Duodenal mucosa (tissue), 2 donors: ENCODE results near the gene THAP3.

Experiments
- H3K27ac ChIP-seq: one replicate; pipeline ENCODE4 v1.7.0; 2013; ENCODE audit warnings: low read depth, low read length
- H3K27me3 ChIP-seq, 2 donors: one replicate each; pipeline ENCODE4 v1.7.0; 2013; ENCODE audit warnings: low read length in 2 of 2, control low read depth in 1 of 2; ENCODE audit not compliant: insufficient read depth in 2 of 2, control insufficient read depth in 1 of 2
- H3K36me3 ChIP-seq, 2 donors: one replicate each; pipeline ENCODE4 v1.7.0; 2013; ENCODE audit warnings: low read length in 2 of 2, control low read depth in 1 of 2; ENCODE audit not compliant: insufficient read depth in 2 of 2, control insufficient read depth in 1 of 2
- H3K4me1 ChIP-seq, 2 donors: one replicate each; pipeline ENCODE4 v1.7.0; 2013; ENCODE audit warnings: low read length in 2 of 2, control low read depth in 1 of 2; ENCODE audit not compliant: insufficient read depth in 2 of 2, control insufficient read depth in 1 of 2
- H3K4me3 ChIP-seq, 2 donors: one replicate each; pipeline ENCODE4 v1.7.0; 2013; ENCODE audit warnings: low read length in 2 of 2, low read depth in 1 of 2
- H3K9ac ChIP-seq, 2 donors: one replicate each; pipeline ENCODE4 v1.7.0; 2013; ENCODE audit warnings: low read length in 2 of 2, low read depth in 1 of 2
- H3K9me3 ChIP-seq, 2 donors: one replicate each; pipeline ENCODE4 v1.7.0; 2013; ENCODE audit warnings: low read length in 2 of 2, control low read depth in 1 of 2; ENCODE audit not compliant: control insufficient read depth in 1 of 2

THAP3 gene

GRCh38 chr1:6624710-6625583 lies at the start of gene THAP3:
THAP3 (plus strand) TSS chr1:6624868; CDS start chr1:6625219, 351 bp downstream.
- peaks cover 16 to 47% of the 10 kb centered on the region in 2 donors for H3K36me3 ChIP-seq
- no peaks in the 10 kb centered on the region for H3K27me3 ChIP-seq
- no peaks in the 10 kb centered on the region for H3K9me3 ChIP-seq
- peak within 1 kb of the TSS; percentile 60 to 78 for H3K9ac ChIP-seq
- peaks cover 3 to 17% of the 10 kb centered on the region in 2 donors for H3K4me1 ChIP-seq
- peak within 1 kb of the TSS; percentile 78 to 88 for H3K4me3 ChIP-seq
- H3K27ac ChIP-seq = peak within 1 kb of the TSS; percentile 53

- Histone ChIP-seq H3K27ac (no peak overlapping the region), H3K9me3 (no peaks in the 10 kb centered on the region), H3K27me3 (no peaks in the 10 kb centered on the region), H3K9ac (no peak overlapping the region), H3K36me3 (no peaks in the 10 kb centered on the region), H3K4me1 (peaks cover 29 to 34% of the 10 kb centered on the region in 2 donors), H3K4me3 (no peak overlapping the region)
Observed at GRCh38 chr1:6577831-6578525, 46.7 kb upstream of the THAP3 start.

- Histone ChIP-seq H3K36me3 (no peaks in the 10 kb centered on the region), H3K9me3 (no peaks in the 10 kb centered on the region), H3K27me3 (no peaks in the 10 kb centered on the region), H3K9ac (peak overlapping the region; percentile 44 to 81), H3K4me3 (peak overlapping the region; percentile 75 to 90), H3K4me1 (peaks cover 29 to 36% of the 10 kb centered on the region in 2 donors), H3K27ac (peak overlapping the region; percentile 57)
Observed at GRCh38 chr1:6578624-6579373, 45.9 kb upstream of the THAP3 start.

- Histone ChIP-seq H3K9me3 (no peaks in the 10 kb centered on the region), H3K9ac (peak within 1 kb of the TSS; percentile 56 to 81), H3K4me1 (peaks cover 29 to 40% of the 10 kb centered on the region in 2 donors), H3K4me3 (peak within 1 kb of the TSS; percentile 75 to 90), H3K27ac (peak within 1 kb of the TSS; percentile 91), H3K27me3 (no peaks in the 10 kb centered on the region), H3K36me3 (no peaks in the 10 kb centered on the region)
Observed at GRCh38 chr1:6579374-6580118, 45.1 kb upstream of the THAP3 start, which contains the start of gene ZBTB48. ZBTB48 (plus strand) TSS chr1:6579994; CDS start chr1:6580610, 616 bp downstream.

GRCh38 chr1:6580119-6580592 lies 44.5 kb upstream of the THAP3 start:
- Histone ChIP-seq H3K9ac (peak overlapping the region; percentile 56 to 81), H3K4me1 (peaks cover 29 to 41% of the 10 kb centered on the region in 2 donors), H3K27ac (peak overlapping the region; percentile 91), H3K27me3 (no peaks in the 10 kb centered on the region), H3K36me3 (no peaks in the 10 kb centered on the region), H3K4me3 (peak overlapping the region; percentile 75 to 90), H3K9me3 (no peaks in the 10 kb centered on the region)

GRCh38 chr1:6580593-6581409 lies 43.9 kb upstream of the THAP3 start:
- Histone ChIP-seq H3K4me1 (peaks cover 29 to 41% of the 10 kb centered on the region in 2 donors), H3K27ac (peak overlapping the region; percentile 52), H3K27me3 (no peaks in the 10 kb centered on the region), H3K4me3 (peak overlapping the region; percentile 75 to 90), H3K9ac (peak overlapping the region; percentile 56 to 81), H3K36me3 (no peaks in the 10 kb centered on the region), H3K9me3 (no peaks in the 10 kb centered on the region)

- peaks cover 0 to 3% of the 10 kb centered on the region in 2 donors for H3K36me3 ChIP-seq
- peak overlapping the region; percentile 6 to 55 for H3K9ac ChIP-seq
- H3K4me1 ChIP-seq = peaks cover 29 to 41% of the 10 kb centered on the region in 2 donors
- H3K27me3 ChIP-seq = no peaks in the 10 kb centered on the region
- H3K27ac ChIP-seq = peak overlapping the region; percentile 50
- H3K9me3 ChIP-seq = no peaks in the 10 kb centered on the region
- peak overlapping the region; percentile 8 to 75 for H3K4me3 ChIP-seq
Observed at GRCh38 chr1:6581561-6582305, 42.9 kb upstream of the THAP3 start.

GRCh38 chr1:6582370-6582769 lies 42.3 kb upstream of the THAP3 start:
- Histone ChIP-seq H3K4me1 (peaks cover 31 to 42% of the 10 kb centered on the region in 2 donors), H3K9ac (peak overlapping the region; percentile 6 to 55)

More at GRCh38 chr1:6582370-6582769, 42.3 kb upstream of the THAP3 start:
- no peaks in the 10 kb centered on the region for H3K27me3 ChIP-seq
- peak overlapping the region; percentile 50 for H3K27ac ChIP-seq
- peaks cover 0 to 7% of the 10 kb centered on the region in 2 donors for H3K36me3 ChIP-seq
- H3K9me3 ChIP-seq = no peaks in the 10 kb centered on the region
- H3K4me3 ChIP-seq = peak overlapping the region; percentile 8 to 75
